ENCODE measurements around the gene NOP53.
"Not testable (repeated sequence)": the region's sequence is repeated elsewhere in the genome, so short reads cannot be mapped to it uniquely, and the experiment has no call there.

Gene NOP53

DNA sequence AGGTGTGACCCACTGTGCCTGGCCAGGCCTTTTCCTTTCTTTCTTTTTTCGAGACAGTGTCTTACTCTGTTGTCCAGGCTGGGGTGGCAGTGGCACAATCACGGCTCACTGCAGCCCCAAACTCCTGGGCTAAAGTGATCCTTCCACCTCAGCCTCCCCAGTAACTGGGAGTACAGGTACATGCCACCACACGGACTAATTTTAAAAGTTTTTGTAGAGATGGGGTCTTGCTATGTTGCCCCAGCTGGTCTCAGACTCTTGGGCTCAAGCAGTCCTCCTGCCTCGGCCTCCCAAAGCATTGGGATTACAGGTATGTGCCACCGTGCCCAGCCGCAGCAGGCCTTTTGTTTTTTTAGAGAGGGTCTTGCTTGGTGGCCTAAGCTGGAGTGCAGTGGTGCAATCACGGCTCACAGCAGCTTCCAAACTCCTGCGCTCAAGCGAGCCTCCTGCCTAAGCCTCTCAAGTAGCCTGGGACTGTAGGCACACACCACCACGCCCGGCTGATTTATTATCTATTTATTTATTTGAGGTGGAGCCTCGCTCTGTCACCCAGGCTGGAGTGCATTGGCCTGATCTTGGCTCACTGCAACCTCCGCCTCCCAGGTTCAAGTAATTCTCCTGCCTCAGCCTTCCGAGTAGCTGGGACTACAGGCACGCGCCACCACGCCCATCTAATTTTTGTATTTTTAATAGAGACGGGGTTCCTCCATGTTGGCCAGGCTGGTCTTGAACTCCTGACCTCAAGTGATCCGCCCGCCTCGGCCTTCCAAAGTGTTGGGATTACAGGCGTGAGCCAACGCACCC is 32.1 kb downstream of the NOP53 start:
- DNase-seq (ENCODE audit: low read depth in 2 of 2) = not testable (repeated sequence)

DNA sequence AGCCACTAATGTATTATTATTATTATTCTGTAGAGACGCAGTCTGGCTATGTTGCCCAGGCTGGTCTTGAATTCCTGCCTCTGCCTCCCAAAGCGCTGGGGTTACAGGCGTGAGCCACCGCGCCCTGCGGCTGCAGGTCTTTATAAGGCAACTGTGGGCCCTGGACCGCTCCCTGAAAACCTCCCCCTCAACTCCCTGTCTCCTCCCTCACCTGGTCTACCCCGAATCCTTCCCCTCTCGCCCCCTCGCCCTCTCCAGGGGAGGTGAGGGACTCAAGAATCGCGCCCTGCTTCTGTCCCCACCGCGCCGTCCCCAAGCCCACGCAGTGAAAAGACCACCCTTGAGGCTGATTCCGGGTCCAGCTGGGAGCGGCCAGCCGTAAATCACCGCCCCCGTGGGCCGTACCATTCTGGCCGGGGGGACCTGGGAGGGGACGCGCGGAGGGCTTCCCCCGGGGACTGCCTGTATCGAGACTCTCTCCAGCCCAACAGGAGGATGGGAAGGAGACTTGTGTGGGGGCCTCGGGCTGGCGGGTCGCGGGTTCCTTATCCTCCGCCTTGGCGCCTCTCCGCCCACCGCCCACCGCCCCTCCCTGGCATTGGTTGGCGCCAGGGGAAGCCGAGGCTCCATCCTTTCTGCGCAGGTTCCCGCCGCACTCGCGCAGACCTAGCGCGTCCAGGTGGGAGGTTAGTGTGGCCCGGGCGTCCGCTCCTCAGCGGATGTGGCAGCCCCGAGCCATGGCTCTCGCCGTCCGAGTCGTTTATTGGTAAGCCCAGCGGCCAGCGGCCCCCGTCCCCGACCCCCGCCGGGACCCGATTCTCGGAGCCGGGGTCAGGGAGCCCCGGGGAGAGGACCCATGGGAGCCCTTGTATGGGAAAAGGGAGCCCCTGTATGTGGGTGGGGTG is 33.0 kb downstream of the NOP53 start, which contains the start of gene SELENOW:
TSS of gene SELENOW (plus strand) at position 655 of the 905 bp plus-strand sequence. CDS start at position 738, 83 bp downstream.
- peak; percentile 60 to 68 for DNase-seq (ENCODE audit: low read depth in 2 of 2)

DNA sequence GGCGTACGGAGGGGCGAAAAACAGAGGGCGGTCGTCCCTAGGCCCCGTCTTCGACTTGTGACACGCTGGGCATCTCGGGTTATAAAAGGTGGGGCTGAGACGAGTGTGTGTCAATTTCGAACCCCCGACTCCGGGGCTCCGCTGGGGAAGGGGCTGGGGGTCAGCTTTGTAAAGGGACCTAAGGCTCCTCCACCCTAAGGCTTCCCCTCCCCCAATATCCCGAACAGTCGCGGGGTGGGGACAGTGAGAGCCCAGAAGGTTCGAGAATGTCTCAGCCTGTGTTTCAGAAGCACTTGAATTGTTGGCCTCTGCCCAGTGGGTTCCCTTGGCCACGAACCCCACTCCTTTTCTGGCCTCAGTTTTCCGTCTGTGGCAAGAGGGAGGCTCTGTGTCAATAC is 33.6 kb downstream of the NOP53 start:
- DNase-seq (ENCODE audit: low read depth in 2 of 2) = no peak

DNA sequence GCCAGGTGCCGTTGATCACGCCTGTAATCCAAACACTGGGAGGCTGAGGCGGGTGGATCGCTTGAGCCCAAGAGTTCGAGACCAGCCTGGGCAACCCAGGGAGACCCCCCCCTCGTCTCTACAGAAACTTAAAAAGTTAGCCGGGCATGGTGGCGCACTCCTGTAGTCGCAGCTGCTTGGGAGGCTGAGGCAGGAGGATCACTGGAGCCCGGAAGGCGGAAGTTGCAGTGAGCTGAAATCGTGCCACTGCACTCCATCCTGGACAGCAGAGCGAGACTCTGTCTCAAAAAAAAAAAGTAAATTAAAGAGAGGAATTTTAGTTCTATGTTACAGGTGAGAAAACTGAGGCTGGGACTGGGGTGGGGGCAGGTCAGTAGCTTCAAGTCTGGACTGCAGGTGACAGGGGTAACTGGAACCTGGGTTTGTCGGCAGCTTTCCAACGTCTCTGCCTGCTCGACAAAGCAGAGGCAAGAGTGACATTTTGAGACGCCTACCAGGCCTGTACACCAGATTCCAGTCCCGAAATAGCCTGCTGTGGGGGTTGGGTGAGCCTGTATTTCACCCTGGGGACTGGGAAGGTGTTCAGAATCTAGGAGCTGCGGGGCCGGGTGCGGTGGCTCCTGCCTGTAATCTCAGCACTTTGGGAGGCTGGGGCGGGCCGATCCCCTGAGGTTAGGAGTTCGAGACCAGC is 34.3 kb downstream of the NOP53 start:
- no peak for DNase-seq (ENCODE audit: low read depth in 2 of 2)

DNA sequence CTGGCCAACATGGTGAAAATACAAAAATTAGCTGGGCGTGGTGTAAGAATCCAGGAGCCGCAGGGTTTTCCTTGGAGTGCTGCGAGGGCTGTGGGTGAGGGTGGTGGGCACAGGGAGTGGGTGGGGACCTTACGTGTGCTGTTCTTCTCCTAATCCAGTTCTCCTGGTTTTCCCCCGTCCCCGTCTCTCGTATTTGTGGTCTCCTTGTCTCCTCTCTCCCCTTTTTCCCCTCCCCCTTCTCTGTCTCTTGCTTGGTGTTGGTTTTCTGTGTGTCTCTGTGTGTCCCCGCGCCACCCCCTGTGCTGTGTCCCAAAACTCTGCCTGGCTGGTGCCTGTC is 34.8 kb downstream of the NOP53 start:
- DNase-seq (ENCODE audit: low read depth in 2 of 2) = no peak

DNA sequence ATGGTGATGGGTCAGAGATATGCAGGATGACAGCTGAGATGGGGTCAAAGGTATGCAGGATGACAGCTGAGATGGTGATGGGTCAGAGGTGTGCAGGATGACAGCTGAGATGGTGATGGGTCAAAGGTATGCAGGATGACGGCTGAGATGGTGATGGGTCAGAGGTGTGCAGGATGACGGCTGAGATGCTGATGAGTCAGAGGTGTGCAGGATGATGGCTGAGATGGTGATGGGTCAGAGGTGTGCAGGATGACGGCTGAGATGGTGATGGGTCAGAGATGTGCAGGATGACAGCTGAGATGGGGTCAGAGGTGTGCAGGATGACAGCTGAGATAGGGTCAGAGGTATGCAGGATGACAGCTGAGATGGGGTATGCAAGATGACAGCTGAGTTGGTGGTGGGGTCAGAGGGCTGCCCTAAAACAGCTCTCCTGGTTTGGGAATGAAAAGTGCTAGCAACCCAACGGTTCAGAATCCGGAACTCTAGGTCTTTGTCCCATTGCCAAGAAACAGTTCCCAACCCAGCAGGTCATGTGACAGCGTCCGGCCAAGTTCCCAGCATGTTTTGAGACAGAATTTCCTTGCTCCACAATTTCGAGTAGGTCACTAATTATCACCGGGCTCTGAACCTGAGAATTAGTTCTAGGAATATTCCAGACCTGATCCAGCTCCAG is 36.4 kb downstream of the NOP53 start:
- DNase-seq (ENCODE audit: low read depth in 2 of 2) = no peak

DNA sequence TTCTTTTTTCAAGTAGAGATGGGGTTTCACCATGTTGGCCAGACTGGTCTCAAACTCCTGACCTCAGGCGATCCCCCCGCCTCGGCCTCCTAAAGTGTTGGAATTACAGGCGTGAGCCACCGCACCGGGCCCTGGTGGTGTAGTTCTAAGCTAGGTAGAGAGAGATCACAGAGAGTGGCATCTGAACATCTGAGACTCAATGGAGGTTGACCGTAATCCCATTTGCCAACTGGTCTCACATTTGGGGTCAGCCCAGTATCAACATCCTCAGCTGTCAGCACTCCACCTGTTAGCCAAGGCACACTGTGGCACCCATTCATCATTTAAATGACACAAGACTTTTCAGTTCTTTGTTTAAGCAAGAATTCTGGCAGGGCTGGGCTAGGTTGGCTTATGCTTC is 41.2 kb downstream of the NOP53 start:
- DNase-seq (ENCODE audit: low read depth in 2 of 2) = no peak

DNA sequence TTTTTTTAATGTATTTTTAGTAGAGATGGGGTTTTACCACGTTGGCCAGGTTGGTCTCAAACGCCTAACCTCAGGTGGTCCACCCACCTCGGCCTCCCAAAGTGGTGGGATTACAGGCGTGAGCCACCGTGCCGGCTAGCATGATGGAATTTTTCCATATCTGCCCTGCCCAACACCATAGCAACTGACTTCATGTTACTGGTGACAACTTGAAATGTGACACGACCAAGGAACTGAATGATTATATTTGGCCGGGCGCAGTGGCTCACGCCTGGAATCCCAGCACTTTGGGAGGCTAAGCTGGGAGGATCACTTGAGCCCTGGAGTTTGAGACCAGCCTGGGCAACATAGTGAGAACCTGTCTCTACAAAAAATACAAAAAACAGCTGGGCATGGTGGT is 42.0 kb downstream of the NOP53 start:
- DNase-seq (ENCODE audit: low read depth in 2 of 2) = not testable (repeated sequence)

DNA sequence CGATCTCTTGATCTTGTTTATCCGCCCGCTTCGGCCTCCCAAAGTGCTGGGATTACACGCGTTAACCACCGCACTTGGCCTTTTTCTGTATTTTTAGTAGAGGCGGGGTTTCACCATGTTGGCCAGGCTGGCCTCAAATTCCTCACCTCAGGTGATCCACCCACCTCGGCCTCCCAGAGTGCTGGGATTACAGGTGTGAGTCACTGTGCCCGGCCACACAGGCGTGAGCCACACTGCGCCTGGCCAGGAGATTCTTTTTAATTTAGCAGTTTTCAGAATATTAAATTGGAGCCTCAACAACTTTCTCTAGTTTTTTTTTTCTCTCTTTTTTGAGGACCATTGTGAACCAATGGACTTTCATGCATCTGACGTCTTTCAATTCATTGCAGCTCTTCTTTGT is 44.5 kb downstream of the NOP53 start:
- not testable (repeated sequence) for DNase-seq (ENCODE audit: low read depth in 2 of 2)

DNA sequence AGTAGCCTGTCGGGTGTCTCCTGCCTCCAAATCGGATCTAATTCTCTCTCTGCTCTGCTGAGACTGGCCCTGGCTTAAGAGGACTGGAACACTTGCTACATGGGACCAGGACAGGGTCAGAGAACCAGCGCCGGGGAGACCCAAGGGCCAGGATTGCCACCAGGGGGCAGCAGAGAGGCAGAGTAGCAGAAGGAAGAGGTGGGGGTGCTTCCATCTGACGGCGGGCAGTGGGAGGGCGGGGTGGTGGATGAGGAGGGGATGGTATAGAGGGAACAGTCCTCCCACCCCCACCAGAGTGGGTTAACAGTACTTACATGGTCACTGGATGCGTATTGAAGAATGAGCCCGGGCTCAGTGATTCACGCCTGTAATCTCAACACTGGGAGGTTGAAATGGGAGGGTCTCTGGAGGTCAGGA is 45.1 kb downstream of the NOP53 start:
- DNase-seq (ENCODE audit: low read depth in 2 of 2) = peak; percentile 69 to 93

DNA sequence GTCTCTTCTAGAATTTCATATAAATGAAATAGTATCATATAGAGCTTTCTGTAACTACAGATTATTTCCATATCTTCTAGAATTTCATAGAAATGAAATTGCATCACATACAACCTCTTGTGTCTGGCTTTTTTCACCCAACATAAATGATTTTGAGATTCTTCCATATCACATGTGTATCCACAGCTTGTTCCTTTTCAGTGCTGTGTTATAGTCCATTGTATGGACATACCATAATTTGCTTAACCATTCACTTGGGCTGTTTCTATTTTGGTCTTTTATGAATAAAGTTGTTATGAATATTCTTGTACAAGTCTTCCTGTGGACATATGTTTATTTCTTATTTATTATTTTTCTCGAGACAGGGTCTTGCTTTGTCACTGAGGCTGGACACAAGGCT is 47.3 kb downstream of the NOP53 start:
- DNase-seq (ENCODE audit: low read depth in 2 of 2) = no peak

DNA sequence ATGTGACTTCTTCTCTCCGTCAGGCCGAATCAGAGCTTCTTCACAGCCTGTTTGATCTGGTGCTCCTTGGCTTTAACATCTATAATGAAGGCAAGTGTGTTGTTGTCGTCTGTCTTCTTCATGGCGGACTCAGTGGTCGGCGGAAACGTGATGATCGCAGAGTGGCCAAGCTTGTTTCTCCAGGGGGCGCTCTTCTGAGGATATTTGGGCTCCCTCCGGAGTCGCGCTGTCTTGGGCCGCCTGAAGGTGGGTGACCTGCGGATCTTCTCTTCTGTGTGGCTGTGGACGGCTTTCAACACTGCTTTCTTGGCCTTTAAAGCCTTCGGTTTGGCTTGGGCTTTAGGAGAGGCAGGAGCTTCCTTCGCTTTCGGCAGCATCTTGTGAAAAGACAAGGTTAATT is 49.2 kb downstream of the NOP53 start:
- no peak for DNase-seq (ENCODE audit: low read depth in 2 of 2)

DNA sequence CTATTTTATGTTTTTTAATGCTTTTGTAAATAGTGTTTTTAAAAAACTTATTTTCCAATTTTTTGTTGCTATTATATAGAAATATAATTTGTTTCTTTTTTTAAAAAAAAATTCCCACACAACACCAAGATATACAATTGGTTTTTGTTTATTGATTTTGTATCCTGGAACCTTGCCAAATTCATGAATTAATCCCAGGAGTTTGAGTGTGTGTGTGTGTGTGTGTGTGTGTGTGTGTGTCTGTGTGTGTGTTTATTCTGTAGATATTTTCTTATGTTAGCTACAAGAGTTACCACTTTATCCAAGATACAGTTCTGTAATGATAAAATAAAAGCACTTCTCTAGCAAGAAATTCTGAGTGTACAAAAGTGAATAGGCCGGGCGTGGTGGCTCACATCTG is 51.4 kb downstream of the NOP53 start:
- DNase-seq (ENCODE audit: low read depth in 2 of 2) = no peak

DNA sequence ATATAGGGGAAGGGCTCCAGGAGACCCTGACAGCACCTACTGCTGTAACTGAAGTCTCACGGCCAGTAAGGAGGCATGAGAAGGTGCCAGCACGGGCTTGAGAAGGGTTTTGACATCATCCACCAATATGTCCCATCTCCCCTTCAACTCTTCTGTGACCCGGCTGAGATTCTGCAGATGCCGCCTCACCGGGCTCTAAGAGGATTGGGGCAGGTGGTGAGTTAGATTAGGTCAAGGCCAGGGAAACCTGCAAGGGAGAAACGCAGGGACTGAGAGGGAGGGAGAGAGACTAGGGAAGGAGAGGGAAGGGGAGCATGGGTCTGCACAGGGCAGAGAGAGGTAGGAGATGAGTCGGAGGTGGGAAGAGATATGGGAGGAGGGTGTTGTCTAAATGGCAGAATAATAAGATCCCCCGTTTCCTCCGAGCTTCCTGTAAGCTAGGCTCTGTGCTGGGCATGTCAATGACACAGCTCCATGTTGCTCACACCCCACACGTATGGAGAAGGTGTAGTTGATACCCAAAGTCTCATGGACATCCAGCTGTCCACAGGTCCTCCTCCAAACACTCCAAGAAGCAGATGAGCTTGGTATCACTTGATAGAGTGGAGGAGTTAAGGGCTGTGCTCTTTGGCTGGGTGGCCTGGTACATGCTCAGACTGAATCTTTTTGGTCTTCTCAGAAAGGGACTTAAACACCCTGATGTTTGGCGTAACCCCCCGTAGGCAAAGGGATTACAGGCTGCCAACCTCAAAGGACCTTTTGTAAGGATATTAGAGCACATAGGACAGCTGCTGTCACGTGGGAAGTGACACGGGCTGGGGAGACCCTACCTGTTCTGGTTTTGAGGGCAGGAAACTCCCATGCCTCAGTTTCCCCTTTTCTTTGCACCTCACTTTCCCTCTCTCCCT is 52.9 kb downstream of the NOP53 start:
- DNase-seq (ENCODE audit: low read depth in 2 of 2) = no peak

DNA sequence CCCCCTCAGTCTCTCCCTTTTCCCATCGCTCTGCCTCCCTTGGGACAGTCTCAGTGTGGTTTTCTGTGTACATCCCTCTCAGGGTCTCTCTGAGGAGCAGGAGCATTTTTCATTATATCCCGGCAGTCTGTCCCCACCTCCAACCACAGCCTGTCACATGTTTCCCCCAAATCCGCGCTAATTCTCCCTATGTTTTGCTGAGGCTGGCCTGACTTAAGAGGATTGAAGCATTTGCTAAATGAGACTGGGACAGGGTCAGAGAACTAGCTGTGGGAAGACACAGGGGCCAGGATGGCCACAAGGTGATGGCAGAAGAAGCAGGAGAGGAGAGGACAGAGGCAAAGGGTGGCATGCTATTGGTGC is 53.5 kb downstream of the NOP53 start:
- DNase-seq (ENCODE audit: low read depth in 2 of 2) = no peak

DNA sequence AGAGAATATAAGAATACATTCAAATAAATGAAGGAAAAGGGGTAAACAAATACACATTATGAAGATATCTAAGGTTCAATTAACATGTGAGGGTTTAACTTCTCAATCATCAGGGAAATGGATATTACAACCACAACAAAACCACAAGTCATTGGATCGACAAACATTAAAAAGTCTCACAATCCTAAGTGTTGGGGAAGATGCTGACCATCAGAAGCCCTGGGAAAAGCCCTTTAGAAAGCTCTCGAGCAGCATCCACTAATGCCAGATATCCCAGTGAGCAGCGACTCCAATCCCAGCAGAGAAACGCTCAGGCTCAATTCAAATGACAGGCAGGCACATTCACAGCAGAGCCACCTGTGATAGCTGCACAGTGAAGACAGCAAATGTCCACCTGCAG is 55.9 kb downstream of the NOP53 start:
- no peak for DNase-seq (ENCODE audit: low read depth in 2 of 2)

DNA sequence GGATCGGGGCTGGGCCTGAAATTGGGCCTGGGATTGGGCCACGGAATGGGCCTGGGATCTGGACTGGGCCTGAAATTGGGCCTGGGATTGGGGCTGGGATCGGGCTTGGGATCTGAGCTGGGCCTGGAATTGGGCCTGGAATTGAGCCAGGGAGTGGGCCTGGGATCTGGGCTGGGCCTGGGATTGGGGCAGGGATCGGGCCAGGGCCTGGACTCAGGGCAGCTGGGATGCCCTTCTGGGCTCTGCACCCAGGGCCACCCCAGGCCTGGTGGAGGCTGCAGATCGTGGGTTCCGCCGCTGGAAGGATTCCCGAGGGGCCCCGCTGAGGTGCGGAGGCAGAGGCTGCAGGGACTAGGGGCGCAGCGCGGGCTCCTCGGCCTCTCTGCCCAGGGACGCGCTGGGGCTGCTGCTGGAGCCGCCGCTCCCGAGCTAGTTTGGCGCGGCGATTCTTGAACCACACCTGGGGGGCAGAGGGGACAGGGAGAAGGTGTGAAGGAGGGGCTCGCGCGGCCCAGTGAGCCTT is 57.2 kb downstream of the NOP53 start:
- no peak for DNase-seq (ENCODE audit: low read depth in 2 of 2)

DNA sequence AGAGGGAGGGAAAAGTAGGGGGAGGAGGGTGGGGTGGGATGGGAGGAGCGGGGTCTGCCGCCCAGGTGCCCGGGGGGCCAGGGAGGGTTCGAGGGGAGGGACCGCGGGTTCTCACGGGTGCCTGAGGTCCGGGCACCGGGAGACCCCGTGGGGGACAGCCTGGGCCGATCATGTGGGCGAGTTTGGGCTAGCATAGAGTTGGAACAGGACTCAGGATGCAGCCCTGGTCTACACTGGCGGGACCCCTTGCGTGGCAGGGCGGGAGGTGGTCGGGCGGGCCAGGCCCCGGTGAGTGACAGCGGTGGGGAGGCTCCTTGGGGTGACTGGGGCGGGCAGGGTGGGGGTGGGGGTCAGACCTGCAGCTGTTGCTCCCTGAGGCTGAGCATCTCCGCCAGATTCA is 57.8 kb downstream of the NOP53 start:
- DNase-seq (ENCODE audit: low read depth in 2 of 2) = not testable (repeated sequence)

DNA sequence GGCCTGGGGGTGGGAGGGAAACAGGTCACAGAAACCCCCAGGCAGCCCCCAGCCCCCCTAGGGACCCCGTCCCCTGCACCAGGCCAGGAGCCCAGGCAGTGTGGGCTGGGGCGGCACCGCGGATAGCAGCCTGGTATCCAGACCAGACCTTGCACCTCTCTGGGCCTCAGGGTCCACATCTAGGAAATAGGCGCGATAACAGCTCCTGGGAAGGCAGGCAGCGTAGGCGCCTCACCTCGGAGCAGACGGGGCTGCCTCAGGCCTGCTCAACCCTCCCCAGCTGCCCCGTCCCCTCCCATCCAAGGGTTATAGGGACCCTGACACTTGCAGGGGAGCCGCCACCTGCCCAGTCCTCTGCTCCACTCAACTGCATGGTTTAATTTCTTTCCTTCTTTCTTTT is 58.3 kb downstream of the NOP53 start:
- not testable (repeated sequence) for DNase-seq (ENCODE audit: low read depth in 2 of 2)

DNA sequence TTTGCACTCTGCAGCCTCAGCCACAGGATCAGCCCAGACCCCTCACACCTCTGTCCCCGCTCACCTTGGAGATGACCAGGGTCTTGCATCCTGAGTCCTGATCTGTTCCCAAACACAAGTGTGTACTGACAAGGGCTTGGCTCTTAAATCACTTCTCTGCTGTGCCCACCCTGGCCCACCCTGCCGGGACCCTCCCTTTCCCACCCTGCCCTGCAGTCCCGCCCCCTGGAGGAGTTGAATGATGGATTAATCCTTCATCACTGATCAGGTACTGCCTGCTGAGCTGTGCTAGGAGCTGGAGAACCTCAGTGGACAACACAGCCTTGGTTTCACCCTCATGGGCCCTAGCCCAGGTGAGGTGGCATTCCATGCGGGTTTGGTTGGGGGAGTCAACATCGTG is 59.1 kb downstream of the NOP53 start, which contains the start of gene TPRX1:
TSS of gene TPRX1 (minus strand) at position 101 of the 400 bp plus-strand sequence. CDS start at position 89, 12 bp downstream.
- DNase-seq (ENCODE audit: low read depth in 2 of 2) = not testable (repeated sequence)
